H1 (cell line): Measurements from ENCODE around the gene FRMD4B. TPM values are rescaled to one million over a fixed set of nuclear protein-coding genes. Genes with fewer than 3 reads are reported as not detected.

Experiments
- CHD1 ChIP-seq: IDR thresholded peaks from 2 replicates; pipeline ENCODE4 v1.6.1; 2012; ENCODE audit warnings: low read depth, low read length, improper control_type of control experiment
- polyA plus RNA-seq, 7 experiments: library from polyadenylated mRNA; depleted of rRNA in 3 of 7; stranded (reverse) in 5 of 7; unstranded in 2 of 7; fragments of >200 nt in 5 of 7; fragments of 200-250 nt in 2 of 7; gene quantifications; 1 replicate in 5 of 7; 2 replicates in 1 of 7; 4 replicates in 1 of 7; pipeline versions ENCODE4 v1.2.1 to v1.2.3, GENCODE V29; 2011 to 2013; ENCODE audit warnings: missing spikeins in 2 of 7, mixed read lengths in 2 of 7
- total RNA-seq: library from RNA; stranded (reverse); fragmentation: NEBNext Ultra II Directional; extraction: Animal tissue kit (Norgen Biotek cat#: 25700); gene quantifications from 2 replicates; pipeline ENCODE4 v1.2.1, GENCODE V29; 2021

The FRMD4B gene
- total and polyA plus RNA-seq, 2 of the 8 experiments (the other 6 are each of a cell fraction or from before 2014, with no cell fraction given), result 2.7 to 7.2 TPM

- TF ChIP-seq CHD1, result no peak
Measured at GRCh38 chr3:69126216-69126615, 259.7 kb downstream of the FRMD4B start (continued).
